Measurements from ENCODE around the gene RPS26. TPM values are rescaled to one million over a fixed set of nuclear protein-coding genes. Genes with fewer than 3 reads are reported as not detected.

RPS26 gene
- total and polyA plus RNA-seq, 2 donors (not counting 3 experiments of a cell fraction or from before 2014, with no cell fraction given), result 57.3 to 1,847 TPM

DNA sequence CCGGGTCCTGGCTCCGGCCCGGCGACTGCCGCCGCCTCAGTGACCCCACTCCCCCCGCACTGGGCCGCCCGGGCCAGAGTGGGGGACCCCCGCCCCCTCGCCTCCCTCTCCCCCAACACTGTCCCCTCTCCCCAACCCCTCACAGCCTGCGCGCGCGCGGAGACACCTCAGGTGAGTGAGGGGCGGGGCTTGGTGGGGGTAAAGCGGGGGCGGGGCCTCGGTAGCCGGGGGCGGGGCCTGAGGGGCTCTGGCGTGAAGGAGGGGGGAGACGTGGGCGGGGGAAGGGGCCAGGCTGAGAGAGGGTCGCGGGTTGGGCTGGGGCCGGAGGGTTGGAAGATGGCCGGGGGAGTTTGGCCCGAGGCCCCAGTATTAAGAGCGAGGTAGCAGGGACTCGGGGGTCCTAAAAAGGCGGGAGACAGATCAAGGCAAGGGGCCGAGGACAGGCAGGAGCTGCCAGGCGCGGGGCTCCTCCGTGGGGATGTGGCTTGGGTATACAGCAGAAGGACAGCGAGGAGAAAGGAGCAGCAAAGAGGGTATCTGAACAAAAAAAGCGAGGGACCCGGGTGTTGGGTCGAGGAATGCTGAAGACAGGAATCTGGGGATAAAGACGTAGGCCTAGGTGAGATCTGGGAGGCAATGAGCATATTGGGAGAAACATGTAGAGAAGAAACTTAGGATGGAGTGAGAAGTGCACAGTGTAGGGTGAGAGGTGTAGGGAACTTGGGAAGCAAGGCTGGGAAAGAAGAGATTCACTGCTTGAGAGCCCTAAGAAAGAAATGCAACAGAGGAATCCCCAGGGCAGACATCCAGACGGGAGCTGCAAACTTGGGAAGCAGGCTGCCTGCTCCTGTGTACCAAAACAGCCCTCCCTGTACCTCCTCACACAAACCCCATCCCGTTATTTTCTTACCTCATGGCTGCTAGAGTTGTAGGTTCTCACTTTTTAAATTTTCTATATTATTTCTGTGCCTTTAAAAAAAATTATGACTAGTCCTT is 33.9 kb upstream of the RPS26 start:
- H3K27ac ChIP-seq (ENCODE audit: insufficient read depth, low read depth, low read length), result no peak overlapping the region
- peak overlapping the region; percentile 78 for H2AFZ ChIP-seq (ENCODE audit: low read depth, low read length)
- H3K79me2 ChIP-seq (ENCODE audit: control insufficient read depth, insufficient read depth, low read length), result no peaks in the 10 kb centered on the region
- no peaks in the 10 kb centered on the region for H3K9me1 ChIP-seq (replicated peaks; ENCODE audit: control insufficient read depth, extremely low read depth, insufficient read depth, low read length)
- no peaks in the 10 kb centered on the region for H3K27me3 ChIP-seq (ENCODE audit: control insufficient read depth in 2 of 2, insufficient read depth in 2 of 2, low read length in 2 of 2)
- H3K9me3 ChIP-seq (replicated peaks; ENCODE audit: control insufficient read depth, insufficient read depth, low read length), result no peaks in the 10 kb centered on the region
- BruUV-seq (replicated peaks), result no TSS peak
- H3K4me1 ChIP-seq (ENCODE audit: control insufficient read depth, extremely low read depth, insufficient read depth, low read length), result peaks cover 5% of the 10 kb centered on the region
- peak overlapping the region; percentile 53 to 74 (median 53) for H3K4me3 ChIP-seq (replicated peaks in 1 of 3; ENCODE audit: insufficient read depth in 1 of 3, low read depth in 1 of 3, low read length in 3 of 3)
- CTCF ChIA-PET, result interaction anchor here (4.1 to 5.0 kb wide), 2 partner anchors 11 to 21 kb away, joined by 48 to 58 read pairs; partner anchors contain the start of gene SUOX
- peak overlapping the region; percentile 85 for H3K4me2 ChIP-seq (ENCODE audit: insufficient read depth, low read length)
- H3K9ac ChIP-seq (replicated peaks; ENCODE audit: extremely low read depth, insufficient read depth, low read length), result peak overlapping the region; percentile 33
- H4K20me1 ChIP-seq (replicated peaks; ENCODE audit: control insufficient read depth, extremely low read depth, insufficient read depth, low read length), result no peaks in the 10 kb centered on the region
- H3K36me3 ChIP-seq (ENCODE audit: control insufficient read depth in 2 of 2, extremely low read depth in 1 of 2, insufficient read depth in 2 of 2, low read length in 2 of 2), result peaks cover 2 to 11% of the 10 kb centered on the region in 2 experiments
- POLR2A ChIA-PET, result interaction anchor here (0.7 to 1.4 kb wide), 3 partner anchors 11 to 78 kb away, joined by 6 to 18 read pairs (median 16); partner anchors contain the start of genes RAB5B and SUOX
- intact Hi-C loops (cut with micrococcal nuclease), result loop anchor here (1.0 to 2.0 kb wide), 2 partner anchors 11 to 21 kb away; partner anchors contain the start of gene SUOX
- peak; percentile 60 for FAIRE-seq
- dilution Hi-C loops (cut with MboI; ENCODE audit: extremely low pct_ligation_motif_present, low sequenced_read_pairs), result no loop called here
- peak; percentile 37 for DNase-seq (ENCODE audit: low read depth, low spot score)
- TF ChIP-seq CTCF (IDR thresholded peaks at IDR 0.05; ENCODE audit: extremely low read depth in 1 of 2, insufficient read depth in 1 of 2, low read depth in 1 of 2, low read length in 2 of 2), result no peak
- TF ChIP-seq MYC (IDR thresholded peaks at IDR 0.05; ENCODE audit: low read depth, low read length), result no peak
- TF ChIP-seq EZH2 (IDR thresholded peaks at IDR 0.05; ENCODE audit: borderline replicate concordance, low read depth, low read length, severe bottlenecking), result no peak
- TF ChIP-seq GATA2 (IDR thresholded peaks at IDR 0.05; ENCODE audit: insufficient read depth, insufficient read length, low read depth, low read length), result no peak
- TF ChIP-seq POLR2A (IDR thresholded peaks at IDR 0.05; ENCODE audit: low read depth, low read length), result no peak
- no peak for TF ChIP-seq MAX (IDR thresholded peaks at IDR 0.05; ENCODE audit: insufficient read depth, insufficient read length)

Data from endothelial cell of umbilical vein (primary cell).